Upper lobe of right lung (tissue), 1 donor: ENCODE results near the gene ZBTB7A. TPM values are rescaled to one million over a fixed set of nuclear protein-coding genes. Genes with fewer than 3 reads are reported as not detected.
"Not testable (repeated sequence)": the region's sequence is repeated elsewhere in the genome, so short reads cannot be mapped to it uniquely, and the experiment has no call there.

Source experiments
- ATAC-seq: fragments of 200-7000 bp; cut with Tn5 transposase; one replicate; pipeline ENCODE4 v1.9.1; 2020; ENCODE audit warnings: mild to moderate bottlenecking, moderate library complexity
- DNase-seq: peaks from one replicate; pipeline ENCODE4 v3.0.0-alpha.2; 2020
- H3K27ac ChIP-seq: fragments of 200-600 bp; one replicate; pipeline ENCODE4 v1.8.0; 2022
- H3K27me3 ChIP-seq: fragments of 200-600 bp; one replicate; pipeline ENCODE4 v1.8.0; 2022; ENCODE audit warnings: mild to moderate bottlenecking
- H3K36me3 ChIP-seq: fragments of 200-600 bp; one replicate; pipeline ENCODE4 v1.8.0; 2022
- H3K4me1 ChIP-seq: fragments of 200-600 bp; one replicate; pipeline ENCODE4 v1.8.0; 2022
- H3K4me3 ChIP-seq: fragments of 200-600 bp; one replicate; pipeline ENCODE4 v1.8.0; 2022; ENCODE audit warnings: mild to moderate bottlenecking
- H3K9me3 ChIP-seq: fragments of 200-600 bp; one replicate; pipeline ENCODE4 v1.8.0; 2022
- intact Hi-C: fragments of 100-400 bp; cut with DNase I; formaldehyde crosslinking; loops from one replicate; pipeline ENCODE4 v1.11.0; 2022
- total RNA-seq: library from RNA; stranded (reverse); fragmentation: NEBNext Ultra II Directional; extraction: Animal tissue kit (Norgen Biotek cat#: 25700); gene quantifications from one replicate; pipeline ENCODE4 v1.2.1, GENCODE V29; 2021
- TF ChIP-seq, protein P1 (sequence below): fragments of 200-600 bp; IDR thresholded peaks from one replicate; pipeline ENCODE4 v1.8.0; 2022; ENCODE audit warnings: antibody characterized with exemption
- donor health status: DM: no; HTN: yes; CAD: no; lungs with severe emphysema.

The ZBTB7A gene
- total RNA-seq, 1 donor from 2014 or later, result 54.3 TPM

DNA sequence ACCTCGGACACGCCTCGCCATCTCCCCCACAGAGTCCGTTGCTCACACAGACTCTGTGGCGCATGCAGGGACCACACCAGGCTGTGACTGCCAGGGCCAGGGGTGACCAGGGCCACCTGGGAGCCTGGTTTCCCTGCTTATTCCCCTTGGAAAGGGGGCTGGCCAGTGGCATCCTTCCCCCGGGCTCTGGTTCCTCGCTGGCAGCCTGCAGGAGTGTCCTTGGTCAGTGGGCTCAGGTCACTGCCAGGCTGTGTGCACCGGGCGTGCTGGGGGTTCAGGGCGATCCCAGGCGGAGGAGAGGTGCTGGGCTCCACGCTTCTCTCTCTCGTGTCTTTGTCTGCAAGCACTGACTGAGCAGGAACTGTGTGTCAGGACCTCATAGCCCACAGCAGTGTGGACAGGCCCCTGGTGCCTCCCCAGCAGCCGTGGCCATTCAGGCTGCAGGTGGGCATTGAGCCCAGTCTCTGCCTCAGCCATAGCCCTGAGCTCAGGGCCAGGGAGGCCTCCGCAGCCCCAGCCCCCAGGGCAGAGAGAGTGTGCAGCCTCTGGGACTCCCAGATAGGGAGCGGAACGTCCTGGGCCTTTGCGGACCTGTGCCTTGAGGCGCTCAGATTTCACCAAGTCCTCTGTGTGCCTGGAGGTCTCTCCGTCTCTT lies 52.7 kb downstream of the ZBTB7A start:
- DNase-seq (no peak), ATAC-seq (no peak)
- Histone ChIP-seq H3K4me3 (no peak overlapping the region), H3K9me3 (no peaks in the 10 kb centered on the region), H3K27ac (no peak overlapping the region), H3K4me1 (peaks cover 28% of the 10 kb centered on the region), H3K36me3 (peaks cover 28% of the 10 kb centered on the region), H3K27me3 (no peaks in the 10 kb centered on the region)
- intact Hi-C loops, result no loop called here
- TF ChIP-seq, protein P1, sequence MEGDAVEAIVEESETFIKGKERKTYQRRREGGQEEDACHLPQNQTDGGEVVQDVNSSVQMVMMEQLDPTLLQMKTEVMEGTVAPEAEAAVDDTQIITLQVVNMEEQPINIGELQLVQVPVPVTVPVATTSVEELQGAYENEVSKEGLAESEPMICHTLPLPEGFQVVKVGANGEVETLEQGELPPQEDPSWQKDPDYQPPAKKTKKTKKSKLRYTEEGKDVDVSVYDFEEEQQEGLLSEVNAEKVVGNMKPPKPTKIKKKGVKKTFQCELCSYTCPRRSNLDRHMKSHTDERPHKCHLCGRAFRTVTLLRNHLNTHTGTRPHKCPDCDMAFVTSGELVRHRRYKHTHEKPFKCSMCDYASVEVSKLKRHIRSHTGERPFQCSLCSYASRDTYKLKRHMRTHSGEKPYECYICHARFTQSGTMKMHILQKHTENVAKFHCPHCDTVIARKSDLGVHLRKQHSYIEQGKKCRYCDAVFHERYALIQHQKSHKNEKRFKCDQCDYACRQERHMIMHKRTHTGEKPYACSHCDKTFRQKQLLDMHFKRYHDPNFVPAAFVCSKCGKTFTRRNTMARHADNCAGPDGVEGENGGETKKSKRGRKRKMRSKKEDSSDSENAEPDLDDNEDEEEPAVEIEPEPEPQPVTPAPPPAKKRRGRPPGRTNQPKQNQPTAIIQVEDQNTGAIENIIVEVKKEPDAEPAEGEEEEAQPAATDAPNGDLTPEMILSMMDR, result no peak

DNA sequence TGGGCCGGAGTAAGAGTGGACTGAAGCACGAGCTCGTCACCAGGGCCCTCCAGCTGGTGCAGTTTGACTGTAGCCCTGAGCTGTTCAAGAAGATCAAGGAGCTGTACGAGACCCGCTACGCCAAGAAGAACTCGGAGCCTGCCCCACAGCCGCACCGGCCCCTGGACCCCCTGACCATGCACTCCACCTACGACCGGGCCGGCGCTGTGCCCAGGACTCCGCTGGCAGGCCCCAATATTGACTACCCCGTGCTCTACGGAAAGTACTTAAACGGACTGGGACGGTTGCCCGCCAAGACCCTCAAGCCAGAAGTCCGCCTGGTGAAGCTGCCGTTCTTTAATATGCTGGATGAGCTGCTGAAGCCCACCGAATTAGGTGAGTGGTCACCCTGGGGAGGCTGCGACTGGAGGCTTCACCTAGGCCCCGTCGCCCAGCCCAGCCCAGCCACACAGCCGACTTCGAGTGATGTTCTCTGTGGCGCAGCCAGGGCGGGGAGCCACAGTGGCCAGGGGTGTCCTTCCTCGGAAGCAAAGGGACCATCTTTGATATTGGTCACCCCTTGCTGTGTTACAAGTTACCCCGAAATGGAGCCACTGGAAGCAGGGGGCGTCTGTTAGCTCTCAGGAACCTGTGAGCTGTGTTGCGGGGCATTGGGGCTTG lies 53.6 kb downstream of the ZBTB7A start:
- H3K4me1 ChIP-seq, result peaks cover 35% of the 10 kb centered on the region
- H3K27me3 ChIP-seq, result no peaks in the 10 kb centered on the region
- H3K9me3 ChIP-seq, result no peaks in the 10 kb centered on the region
- intact Hi-C loops, result no loop called here
- no peak overlapping the region for H3K4me3 ChIP-seq
- H3K36me3 ChIP-seq, result peaks cover 22% of the 10 kb centered on the region
- DNase-seq (peak; percentile 63), ATAC-seq (no peak)
- no peak overlapping the region for H3K27ac ChIP-seq
- TF ChIP-seq, protein P1, result no peak

DNA sequence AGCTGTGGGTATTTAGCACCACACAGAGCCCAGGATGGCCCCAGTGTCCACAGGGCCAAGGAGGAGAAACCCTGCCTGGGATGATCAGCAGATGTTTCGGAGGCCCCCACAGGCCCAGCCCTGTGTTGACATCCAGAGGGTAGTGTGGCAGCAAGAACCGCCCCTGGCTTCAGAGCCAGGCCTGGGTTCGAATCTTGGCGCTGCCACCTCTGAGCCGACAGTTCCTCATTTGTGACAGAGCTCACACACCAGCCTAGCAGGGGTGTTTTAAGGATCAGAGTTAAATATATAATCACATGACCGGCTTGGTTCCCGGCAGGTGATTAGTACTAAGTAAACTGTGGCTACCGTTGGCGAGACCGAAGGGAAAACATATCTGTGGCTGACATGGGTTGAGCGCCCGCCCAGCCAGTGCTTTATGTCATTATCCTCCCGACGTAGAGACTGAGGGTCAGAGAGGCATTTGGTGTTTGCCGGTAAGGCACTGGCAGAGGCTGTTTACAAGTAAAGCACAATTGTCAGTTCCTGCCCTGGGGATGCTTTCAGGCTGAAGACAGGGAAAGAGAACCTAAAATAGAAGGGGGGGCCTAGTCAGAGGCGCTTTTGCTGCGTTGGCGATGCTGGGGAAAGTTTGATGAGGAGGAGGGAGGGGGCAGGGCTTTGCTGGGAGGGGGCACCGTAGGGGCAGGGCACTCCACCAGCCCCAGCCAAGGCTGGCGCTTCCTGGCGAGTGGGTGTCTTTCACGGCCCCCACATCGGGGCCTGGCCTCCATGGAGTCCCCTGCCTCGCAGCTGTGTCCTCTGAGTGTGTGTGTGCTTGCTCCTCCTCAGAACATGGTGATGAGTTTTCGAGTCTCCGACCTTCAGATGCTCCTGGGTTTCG lies 54.4 kb downstream of the ZBTB7A start:
- Histone ChIP-seq H3K27me3 (no peaks in the 10 kb centered on the region), H3K27ac (no peak overlapping the region), H3K4me3 (no peak overlapping the region), H3K4me1 (peaks cover 35% of the 10 kb centered on the region), H3K9me3 (no peaks in the 10 kb centered on the region), H3K36me3 (peaks cover 19% of the 10 kb centered on the region)
- no peak for ATAC-seq
- intact Hi-C loops, result no loop called here
- no peak for DNase-seq
- TF ChIP-seq, protein P1, result no peak

DNA sequence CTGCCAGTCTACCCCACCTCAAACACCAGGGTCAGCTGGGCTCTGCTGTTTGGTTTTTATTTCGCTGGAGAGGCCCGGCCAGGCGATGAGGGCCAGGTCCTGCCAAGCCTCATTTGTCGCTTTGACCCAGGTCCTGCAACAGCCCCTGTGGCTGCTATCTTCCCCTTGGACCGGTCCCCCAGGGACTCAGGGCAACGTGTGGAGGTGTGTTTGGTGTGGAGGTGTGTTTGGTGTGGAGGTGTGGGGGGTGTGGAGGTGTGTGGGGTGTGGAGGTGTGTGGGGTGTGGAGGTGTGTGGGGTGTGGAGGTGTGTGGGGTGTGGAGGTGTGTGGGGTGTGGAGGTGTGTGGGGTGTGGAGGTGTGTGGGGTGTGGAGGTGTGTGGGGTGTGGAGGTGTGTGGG lies 55.3 kb downstream of the ZBTB7A start:
- H3K4me3 ChIP-seq, intact Hi-C loops, H3K27ac ChIP-seq, H3K9me3 ChIP-seq, ATAC-seq, DNase-seq, H3K27me3 ChIP-seq: not testable (repeated sequence)
- H3K36me3 ChIP-seq, result peaks cover 19% of the 10 kb centered on the region
- peaks cover 39% of the 10 kb centered on the region for H3K4me1 ChIP-seq

DNA sequence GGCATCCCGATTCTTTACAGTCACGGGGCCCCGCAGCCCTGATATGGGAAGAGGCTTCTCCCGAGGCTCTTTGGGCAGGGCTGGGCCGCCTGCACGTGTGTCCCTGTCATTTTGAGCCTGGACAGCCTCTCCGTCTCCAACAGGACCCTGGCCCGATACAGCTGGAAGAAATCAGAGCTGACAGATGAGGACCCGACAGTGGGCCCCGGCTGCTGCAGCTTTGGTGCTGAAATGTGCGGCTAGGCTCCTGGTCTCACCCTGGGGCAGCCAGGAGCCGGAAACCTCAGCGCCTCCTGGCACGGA lies 55.9 kb downstream of the ZBTB7A start:
- no peak overlapping the region for H3K27ac ChIP-seq
- H3K4me1 ChIP-seq, result peaks cover 39% of the 10 kb centered on the region
- no peak overlapping the region for H3K4me3 ChIP-seq

More for the DNA sequence above, 55.9 kb downstream of the ZBTB7A start:
- Histone ChIP-seq H3K27me3 (no peaks in the 10 kb centered on the region), H3K9me3 (no peaks in the 10 kb centered on the region), H3K36me3 (peaks cover 19% of the 10 kb centered on the region)
- TF ChIP-seq, protein P1, result no peak
- DNase-seq, result no peak
- intact Hi-C loops, result no loop called here
- no peak for ATAC-seq
